Fibroblast of peridontal ligament (primary cell): ENCODE results near the gene LUZP4.
"Not testable (repeated sequence)": the region's sequence is repeated elsewhere in the genome, so short reads cannot be mapped to it uniquely, and the experiment has no call there.

Experiments
- DNase-seq: peaks from one replicate; pipeline ENCODE4 v3.0.0-alpha.2; 2010; ENCODE audit errors: extremely low read depth

LUZP4 gene, protein sequence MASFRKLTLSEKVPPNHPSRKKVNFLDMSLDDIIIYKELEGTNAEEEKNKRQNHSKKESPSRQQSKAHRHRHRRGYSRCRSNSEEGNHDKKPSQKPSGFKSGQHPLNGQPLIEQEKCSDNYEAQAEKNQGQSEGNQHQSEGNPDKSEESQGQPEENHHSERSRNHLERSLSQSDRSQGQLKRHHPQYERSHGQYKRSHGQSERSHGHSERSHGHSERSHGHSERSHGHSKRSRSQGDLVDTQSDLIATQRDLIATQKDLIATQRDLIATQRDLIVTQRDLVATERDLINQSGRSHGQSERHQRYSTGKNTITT

DNA sequence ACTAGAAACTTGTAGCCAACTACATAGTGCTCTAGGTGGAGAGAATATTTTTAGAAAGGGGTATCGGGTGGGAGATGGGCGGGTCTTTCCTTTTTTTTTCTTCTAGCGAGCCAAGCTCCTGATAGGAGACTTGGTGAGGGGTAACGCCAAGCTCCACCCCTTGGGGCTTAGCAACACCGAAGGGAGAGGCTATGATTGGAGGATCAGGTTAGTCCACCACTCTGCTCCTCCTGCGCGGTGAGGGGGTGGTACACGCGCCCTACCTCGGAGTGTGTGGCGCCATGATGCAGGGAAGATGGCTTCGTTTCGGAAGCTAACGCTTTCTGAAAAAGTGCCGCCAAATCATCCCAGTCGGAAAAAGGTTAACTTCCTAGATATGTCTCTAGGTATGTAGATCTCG, at the start of gene LUZP4:
Gene LUZP4 (plus strand): TSS at position 251 of the 400 bp plus-strand sequence. CDS start 45 bp downstream, at position 296.
- DNase-seq: no peak

DNA sequence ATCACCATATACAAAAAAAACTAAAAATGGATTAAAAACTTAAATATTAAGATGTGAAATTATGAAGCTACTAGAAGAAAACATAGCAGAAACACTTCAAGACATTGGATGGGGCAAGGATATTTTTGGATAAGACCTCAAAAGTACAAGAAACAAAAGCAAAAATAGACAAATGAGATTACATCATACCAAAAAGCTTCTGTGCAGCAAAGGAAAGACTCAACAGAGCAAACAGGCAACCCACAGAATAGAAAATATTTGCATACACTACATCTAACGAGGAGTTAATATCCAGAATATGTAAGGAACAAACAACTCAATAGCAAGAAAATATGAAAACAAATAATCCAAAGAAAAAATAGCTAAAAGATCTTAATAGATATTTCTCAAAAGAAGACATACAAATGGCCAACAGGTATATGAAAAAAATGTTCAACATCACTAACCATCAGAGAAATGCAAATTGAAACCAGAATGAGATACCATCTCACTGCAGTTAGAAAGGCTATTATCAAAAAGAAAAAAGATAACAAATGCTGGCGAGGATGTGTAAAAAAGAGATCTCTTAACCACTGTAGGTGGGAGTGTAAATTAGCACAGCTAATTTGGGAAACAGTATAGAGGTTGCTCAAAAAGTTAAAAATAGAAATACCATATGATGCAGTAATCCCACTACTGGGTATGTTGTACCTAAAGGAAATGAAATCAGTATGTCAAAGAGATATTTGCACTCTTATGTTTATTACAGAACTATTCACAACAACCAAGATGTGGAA, 37.9 kb upstream of the LUZP4 start:
- DNase-seq: no peak

DNA sequence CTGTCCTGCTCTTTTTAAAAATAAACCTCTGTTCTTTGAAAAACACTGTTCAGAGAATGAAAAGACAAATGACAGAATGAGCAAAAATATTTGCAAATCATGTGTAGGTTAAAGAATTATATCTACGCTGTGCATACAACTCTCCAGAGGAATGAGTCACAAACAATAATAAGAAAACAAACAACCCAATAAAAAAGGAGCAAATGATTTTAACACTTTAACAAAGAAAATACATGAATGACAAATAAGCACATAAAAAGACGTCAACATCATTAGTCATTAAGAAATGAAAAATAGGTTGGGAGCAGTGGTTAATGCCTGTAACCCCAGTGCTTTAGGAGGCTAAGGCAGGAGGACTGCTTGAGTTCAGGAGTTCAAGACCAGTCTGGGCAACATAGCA, 34.5 kb upstream of the LUZP4 start:
- DNase-seq: no peak

DNA sequence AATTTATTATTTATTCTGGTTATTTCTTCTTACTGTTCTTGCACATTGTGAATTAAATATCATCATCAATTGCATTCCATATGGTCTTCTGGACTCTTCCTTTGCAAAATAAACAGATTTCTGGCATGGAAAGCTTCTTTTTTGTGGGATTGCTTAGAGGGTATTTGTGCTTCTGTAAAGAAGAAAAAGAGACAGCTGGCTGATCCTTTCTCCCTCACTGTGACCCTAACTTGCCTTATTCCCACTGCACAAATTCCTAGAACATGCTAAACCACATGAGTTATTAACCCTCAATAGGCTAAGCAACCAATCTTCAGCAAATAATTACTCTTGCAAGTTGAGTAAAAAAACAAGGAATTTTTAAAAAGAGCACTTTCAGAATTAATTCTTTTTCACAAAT, 31.8 kb upstream of the LUZP4 start:
- DNase-seq: no peak

DNA sequence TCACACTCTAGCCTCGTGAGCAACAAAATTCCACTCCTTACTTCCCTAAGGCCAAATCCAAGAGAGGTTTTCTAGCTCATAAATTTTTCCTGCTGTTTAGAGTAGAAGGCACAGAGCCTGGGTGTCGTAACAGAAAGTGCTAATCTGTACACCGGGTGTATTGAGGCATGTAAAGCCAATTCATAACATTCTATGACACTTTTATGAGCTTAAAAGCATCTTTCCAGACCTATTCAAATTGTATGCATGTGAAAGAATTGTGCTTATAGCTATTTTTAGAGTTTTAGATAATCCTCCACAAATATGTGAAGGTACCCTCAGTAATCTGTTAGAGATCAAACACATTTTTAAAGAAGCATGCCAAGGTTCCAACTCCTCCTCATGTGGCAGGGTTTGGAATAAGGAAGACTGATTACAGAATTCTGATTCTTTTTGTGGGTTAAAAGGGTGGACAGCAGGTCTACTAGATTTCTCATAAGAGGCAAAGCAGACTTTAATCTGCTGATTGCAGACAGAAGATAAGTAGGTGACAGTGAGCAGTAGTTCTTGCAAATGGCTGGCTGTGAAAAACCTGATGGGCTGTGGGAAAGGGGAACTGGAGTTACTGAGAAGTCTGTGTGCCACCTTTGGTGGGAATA, 30.2 kb upstream of the LUZP4 start:
- DNase-seq: no peak

DNA sequence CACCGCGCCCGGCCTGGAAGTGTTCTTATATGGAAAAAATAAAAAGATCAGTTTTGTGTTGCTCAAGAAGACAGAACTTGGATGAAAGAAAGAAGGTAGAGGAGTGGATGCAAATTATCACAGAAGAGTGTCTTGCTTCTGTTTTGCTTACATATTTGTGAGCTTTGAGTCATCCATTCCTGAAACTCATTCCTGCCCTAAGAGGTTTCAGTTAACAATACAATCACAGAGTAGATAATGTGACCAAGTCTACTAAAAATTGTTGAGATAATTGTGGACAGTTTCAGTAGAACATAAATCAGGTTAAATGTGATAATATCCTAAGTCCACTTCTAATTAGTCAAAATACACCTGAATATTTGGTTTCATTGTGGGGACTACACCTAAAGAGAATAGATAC, 29.2 kb upstream of the LUZP4 start:
- peak; percentile 14 for DNase-seq

DNA sequence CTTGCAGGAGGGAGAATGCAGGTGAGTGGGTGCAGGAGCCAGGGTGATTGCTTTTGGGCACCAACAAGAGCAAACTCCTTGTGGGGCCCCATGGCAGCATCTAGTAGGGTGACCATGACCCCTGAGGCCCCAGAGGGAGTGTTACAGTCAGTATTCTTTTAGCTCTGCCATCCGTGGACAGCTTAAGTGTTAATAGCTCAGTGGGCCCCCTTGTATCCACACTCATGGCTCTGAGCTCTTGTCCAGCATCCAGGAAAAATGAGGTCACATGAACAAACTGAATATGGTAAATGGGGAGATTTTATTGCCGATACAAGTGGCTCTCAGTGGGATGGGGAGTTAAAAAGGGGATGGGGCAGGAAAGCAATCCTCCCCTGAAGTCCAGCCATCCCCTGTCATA, 28.4 kb upstream of the LUZP4 start:
- DNase-seq: no peak

DNA sequence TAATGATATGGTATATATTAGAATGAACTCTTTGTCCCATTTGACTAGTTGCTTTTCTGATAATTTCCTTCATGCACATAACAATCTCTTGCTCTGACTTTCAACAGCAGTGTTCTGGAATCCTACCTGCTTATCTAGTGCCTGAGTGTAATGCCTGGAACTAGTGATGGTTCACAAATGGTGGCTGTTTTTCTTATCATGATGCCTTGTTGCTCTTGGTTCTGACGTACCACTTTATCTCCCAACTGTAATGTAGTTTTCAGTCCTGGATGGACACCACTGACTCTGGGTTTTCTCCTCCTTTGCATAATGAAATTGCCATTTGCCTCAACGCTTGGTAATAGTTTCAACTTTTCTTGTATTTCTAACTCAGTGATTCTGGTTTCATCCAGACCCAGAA, 25.5 kb upstream of the LUZP4 start:
- no peak for DNase-seq

DNA sequence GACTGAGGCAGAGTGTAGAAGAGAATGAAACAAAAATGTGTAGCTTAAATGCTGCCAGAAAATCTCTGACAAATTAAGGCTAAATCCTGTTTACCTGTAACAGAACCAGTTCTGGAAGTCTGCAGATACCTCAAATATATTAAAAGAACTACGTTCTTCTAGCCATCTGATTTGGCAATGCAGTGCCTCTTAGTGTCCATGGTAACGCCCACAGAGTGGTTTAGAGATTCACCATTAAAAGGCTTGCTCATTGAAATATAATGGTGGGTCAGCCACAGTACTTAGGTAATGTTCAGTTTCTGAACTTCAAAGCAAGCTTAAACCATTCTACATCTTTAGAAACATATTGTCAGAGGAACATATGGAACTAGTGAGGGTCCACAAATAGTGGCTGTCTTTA, 23.2 kb upstream of the LUZP4 start:
- no peak for DNase-seq

DNA sequence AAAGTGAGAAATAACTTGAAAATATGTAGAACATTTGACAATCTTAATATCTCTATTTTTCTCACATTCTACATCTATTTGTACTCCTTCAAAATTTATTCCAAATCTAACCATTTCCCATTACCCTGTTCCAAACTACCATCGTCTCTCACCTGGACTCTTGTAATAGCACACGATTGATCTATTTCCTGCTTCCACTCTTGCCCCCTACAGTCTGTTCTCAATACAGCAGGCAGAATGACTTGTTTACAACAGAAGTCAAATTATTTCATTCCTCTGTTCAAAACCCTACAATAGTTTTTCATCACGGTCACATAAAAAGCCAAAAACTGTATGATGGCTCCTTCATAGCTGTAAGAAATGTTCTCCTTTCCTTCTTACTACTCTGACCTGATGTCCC, 21.1 kb upstream of the LUZP4 start:
- no peak for DNase-seq

DNA sequence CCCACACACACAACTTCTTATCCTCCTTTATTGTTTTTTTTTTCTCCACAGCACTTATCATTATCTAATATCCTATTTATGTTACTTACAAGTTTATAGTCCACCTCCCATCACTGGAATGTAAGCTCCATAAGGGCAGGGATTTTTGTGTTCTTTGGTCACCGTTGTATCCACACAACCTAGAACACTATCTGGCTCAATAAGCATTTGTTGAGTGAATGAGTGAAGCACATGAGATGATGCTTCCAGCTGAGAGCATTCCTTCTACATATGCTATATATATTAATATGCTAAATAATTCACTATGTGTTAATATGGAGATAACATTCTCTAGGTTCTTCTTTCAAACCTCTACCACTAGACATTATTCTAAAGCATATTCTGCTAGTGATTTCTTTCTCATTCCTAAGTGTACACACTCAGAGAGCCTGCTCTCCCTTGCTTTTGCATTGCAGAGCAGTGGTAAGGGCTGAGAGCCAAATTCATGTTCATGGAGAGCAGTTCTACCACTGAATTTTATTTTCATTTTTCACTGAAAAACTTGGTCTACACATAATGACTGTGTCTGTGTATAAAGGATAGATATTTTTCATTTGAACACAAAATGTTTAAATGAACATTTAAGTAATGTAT, 20.3 kb upstream of the LUZP4 start:
- no peak for DNase-seq

DNA sequence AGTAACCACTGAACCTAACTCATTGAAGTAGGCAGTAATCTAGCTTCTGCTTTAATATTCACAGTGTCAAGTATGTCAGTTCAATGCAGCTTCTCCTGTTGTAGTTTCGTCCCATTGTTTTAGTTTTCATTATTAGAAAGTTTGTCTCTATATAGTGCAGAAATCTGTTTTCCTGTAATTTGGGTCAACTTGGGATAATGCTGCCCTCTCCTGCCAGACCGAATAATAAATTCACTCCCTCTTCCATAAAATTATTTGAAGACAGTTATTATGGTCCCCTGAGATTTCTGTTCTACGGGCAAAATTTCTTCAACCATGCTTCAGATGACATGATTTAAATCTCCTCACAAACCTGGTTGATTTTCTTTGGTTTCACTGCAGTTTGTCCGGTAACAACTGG, 4.6 kb upstream of the LUZP4 start:
- DNase-seq: peak; percentile 20

DNA sequence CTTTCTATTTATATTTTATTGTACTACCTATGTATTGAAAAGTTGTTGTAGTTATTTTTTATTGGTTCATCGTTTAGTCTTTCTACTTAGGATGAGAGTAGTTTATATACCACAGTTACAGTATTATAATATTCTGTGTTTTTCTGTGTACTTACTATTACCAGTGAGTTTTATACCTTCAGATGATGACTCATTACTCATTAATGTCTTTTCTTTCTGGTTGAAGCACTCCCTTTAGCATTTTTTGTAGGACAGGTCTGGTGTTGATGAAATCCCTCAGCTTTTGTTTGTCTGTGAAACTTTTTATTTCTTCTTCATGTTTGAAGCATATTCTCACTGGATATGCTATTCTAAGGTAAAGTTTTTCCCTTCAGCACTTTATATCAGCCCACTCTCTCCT, 7.7 kb downstream of the LUZP4 start:
- no peak for DNase-seq

DNA sequence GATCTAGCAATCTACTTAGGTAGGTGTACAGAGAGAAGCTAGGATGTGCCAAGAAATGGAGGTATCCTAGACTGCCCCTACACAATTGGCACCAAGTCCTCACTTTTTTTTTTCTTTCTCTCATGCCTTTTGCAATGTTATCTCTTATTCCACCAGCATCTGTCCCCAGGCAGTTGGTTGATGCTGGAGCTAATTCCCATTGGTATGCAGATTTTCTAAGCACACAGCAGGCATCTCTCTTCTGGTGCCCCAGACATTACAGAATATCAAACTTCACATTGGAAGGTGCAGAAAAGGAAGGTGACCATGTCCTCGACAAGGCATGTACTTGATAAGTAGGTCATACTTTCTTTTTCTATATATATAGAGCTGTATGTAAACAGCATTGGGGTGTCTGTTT, 21.6 kb downstream of the LUZP4 start:
- DNase-seq: no peak

DNA sequence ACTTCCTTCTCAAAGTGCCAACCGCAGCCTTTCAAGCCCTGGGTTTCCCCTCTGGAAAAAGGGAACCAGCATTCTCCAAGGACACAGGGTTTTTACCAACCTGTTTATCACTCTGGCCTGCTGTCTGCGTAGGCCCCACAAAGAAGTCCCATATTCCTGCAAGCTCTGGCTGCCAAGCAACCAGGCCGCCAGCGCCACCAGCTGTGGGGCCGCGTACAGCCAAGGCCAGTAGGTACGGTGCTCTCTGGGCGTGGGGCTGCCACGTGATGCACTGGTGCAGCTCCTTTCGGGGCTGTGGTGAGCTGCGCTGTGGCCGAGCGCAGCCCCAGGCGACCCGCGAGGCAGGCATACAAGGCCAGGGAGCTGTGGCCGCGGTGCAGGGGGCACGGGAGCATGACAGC, 22.1 kb downstream of the LUZP4 start:
- DNase-seq: no peak

DNA sequence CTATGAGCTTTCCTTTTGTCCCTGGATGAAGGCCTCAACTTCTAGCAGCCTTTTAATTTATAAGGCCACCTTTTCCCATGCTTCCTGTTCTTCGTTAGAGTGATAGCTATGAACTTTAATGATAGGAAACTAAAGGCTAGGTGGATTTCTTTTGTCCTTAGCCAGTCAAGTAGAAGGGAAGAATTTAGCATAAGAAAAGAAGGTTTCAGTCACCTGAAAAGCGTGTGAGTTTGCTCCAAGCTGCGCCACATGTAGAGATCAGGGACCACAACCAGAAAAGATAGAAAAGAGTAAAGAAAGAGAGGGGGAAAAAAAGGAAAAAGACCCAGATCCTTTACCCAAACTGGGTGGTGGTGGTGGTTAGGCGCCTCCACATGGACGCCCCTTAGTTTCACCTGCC, 28.6 kb downstream of the LUZP4 start:
- no peak for DNase-seq

DNA sequence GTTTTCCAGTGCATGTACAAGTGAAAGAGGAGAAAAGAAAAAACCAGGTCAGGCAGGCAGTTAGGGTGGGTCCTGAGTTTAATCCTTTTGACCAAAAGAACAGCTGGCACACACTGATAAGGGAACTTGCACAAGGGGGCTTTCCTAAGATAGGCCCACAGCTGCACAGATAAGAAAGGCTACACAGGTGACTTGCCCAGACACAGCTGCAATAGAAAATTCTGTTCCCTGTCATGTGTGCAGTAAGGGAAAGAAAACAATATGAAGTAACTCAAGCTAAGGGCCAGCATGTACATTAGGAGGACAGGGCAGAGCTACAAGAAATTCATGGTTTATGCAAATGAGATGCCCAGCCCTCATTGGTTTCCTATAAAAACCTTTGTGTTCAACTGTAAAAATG, 32.9 kb downstream of the LUZP4 start:
- DNase-seq: no peak

DNA sequence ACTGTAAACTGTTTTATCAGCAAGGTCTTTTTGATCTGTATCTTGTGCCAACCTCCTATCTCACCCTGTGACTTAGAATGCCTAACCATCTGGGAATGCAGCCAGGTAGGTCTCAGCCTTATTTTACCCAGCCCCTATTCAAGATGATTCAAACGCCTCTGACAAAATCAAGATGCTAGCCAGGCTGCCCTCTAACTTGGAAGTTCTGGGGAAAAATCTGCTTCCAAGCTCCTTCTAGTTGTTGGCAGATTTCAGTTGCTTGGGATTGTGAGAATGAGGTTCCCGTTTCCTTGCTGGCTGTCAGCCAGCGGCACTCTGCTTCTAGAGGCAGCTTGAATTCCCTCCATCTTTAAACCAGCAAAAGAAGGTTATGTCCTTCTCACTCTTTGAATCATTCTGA, 34.7 kb downstream of the LUZP4 start:
- peak; percentile 65 for DNase-seq

DNA sequence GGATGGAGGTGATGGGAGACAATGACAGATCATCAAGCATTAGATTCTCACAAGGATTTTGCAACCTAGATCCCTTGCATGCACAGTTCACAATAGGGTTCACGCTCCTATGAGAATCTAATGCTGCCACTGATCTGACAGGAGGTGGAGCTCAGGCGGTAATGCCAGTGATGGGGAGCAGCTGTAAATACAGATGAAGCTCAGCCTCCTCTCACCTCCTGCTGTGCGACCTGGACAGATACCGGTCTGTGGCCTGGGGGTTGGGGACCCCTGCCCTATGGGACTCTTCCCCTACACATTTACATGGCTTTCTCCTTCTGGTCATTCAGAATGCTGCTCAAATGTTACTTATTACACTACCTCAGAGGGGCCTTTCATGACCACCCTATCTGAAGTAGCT, 39.8 kb downstream of the LUZP4 start:
- not testable (repeated sequence) for DNase-seq

DNA sequence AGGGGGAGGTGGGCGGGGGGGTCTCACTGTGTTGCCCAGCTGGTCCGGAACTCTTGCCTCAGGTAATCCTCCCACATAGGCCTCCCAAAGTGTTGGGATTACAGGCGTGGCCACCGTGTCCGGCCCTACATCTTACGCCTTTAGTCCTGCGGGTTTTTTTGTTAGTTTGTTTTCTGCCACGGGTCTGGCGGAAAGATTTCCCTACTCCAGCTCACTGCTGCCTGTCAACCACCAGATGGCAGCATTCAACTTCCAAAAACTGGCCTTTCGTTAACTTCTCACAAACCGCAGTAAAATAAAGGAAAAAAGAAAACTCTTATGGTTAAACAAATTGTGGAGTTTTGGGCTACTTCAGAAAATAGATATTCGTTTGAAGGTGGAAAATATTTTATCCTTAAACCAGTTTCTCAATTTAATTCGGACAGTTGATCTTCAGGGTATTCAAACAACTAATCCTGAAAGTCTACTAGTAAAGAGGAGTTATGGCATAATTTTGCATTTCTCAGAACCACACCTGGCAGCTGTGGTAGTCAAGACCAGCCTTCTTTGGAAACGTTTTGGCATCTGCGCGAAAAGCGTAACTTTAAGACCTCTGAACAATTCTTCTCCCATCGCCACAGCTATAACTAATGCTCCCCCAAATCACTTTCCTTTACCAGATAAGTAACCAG, 41.1 kb downstream of the LUZP4 start:
- peak; percentile 82 for DNase-seq

DNA sequence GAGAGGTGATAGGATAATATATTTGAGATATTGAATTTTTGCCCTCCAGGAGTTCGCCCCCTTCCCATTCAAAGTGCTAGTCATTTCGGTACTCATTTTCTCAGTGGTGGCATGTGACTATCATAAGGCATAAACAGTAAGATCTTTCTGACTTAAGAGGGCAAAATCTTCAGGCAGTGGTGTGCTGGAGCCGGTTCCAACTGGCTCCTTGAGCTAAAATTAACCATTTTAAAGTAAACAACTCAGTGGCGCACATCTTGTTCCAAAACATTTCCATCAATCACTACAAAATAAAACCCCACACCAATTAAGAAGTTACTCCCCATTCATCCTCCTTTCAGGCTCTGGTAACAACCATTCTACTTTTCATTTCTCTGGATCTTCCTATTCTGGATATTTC, 43.3 kb downstream of the LUZP4 start:
- DNase-seq: peak; percentile 35

DNA sequence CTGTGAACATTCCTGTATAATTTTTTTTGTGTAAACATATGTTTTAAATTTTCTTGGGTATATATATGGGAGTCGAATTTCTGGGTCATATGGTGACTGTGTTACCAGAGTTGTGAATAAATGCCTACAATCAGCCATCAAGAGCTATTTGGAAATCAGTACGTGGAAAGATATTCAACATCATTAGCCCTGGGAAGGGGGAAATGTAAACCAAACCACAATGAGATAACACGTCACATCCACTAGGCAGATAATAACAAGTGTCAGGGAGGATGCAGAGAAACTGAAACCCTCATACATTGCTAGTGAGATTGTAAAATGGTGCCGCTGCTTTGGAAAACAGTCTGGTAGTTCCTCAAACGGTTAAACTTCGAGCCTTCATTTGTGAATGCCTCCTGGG, 43.9 kb downstream of the LUZP4 start:
- DNase-seq: peak; percentile 28
